Measurements from ENCODE around the gene RAD9A.

RAD9A gene

DNA sequence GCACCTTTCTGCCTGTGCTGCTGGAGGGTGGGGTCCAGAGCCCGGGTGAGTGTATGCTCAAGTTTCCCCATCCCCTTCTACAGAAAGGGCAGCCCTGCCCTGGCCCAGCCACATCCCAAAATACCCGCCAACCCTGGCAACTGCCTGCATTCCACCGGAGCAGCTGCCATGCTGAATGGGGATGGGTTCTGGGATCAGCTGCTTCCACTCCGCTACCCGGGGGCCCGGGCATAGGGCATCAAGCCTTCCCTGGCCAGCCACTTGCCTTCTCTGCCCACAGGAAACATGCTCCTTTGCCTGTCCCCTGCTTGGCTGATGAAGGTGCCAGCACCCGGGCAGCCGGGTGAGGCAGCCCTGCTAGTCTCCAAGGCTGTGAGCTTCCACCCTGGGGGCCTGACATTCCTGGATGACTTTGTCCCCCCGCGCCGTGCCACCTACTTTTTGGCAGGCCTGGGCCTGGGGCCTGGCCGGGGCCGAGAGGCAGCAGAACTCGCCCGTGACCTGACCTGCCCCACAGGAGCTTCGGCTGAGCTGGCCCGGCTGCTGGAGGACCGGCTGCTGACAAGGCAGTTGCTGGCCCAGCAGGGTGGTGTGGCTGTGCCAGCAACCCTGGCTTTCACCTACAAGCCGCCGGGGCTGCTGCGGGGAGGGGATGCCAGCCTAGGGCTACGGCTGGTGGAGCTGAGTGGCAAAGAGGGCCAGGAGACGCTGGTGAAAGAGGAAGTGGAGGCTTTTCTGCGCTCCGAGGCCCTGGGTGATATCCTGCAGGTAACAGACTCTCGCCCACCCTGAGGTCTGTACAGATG lies 26.9 kb downstream of the RAD9A start:
- Histone ChIP-seq H3K14ac (ENCODE audit: low read length in 2 of 2) (no peak overlapping the region), H3K4me3 (ENCODE audit: insufficient read depth in 1 of 2, low read depth in 1 of 2, low read length in 2 of 2) (peak overlapping the region in 1 of 2 experiments; percentile 15), H3K9me3 (ENCODE audit: control insufficient read depth, low read length) (no peaks in the 10 kb centered on the region), H3K36me3 (ENCODE audit: control insufficient read depth in 1 of 2, insufficient read depth in 2 of 2, low read depth in 1 of 2, low read length in 2 of 2) (peaks cover 0 to 7% of the 10 kb centered on the region in 2 experiments), H2BK15ac (ENCODE audit: low read depth, poor library complexity, severe bottlenecking) (no peak overlapping the region), H3K18ac (ENCODE audit: low read depth in 1 of 2, low read length in 2 of 2) (no peak overlapping the region), H4K91ac (ENCODE audit: low read length) (no peak overlapping the region), H2BK120ac (ENCODE audit: low read depth, low read length) (no peak overlapping the region), H3K27ac (ENCODE audit: low read length, poor library complexity, severe bottlenecking) (no peak overlapping the region), H2BK5ac (ENCODE audit: low read depth, low read length, poor library complexity, severe bottlenecking) (no peak overlapping the region), H3K4ac (ENCODE audit: low read depth in 1 of 2, low read length in 2 of 2) (no peak overlapping the region), H3K79me1 (replicated peaks; ENCODE audit: low read length, poor library complexity, severe bottlenecking) (peaks cover 8% of the 10 kb centered on the region), H3K27me3 (ENCODE audit: control insufficient read depth in 1 of 2, insufficient read depth in 1 of 2, low read length in 2 of 2) (peaks cover 5 to 25% of the 10 kb centered on the region in 2 experiments), H2AFZ (ENCODE audit: low read depth, low read length) (no peak overlapping the region), H3K23ac (ENCODE audit: low read length in 2 of 2) (no peak overlapping the region), H2BK12ac (ENCODE audit: low read length in 2 of 2) (no peak overlapping the region), H3K4me1 (ENCODE audit: control insufficient read depth, insufficient read depth, low read depth, low read length) (peaks cover 54% of the 10 kb centered on the region), H3K9ac (ENCODE audit: low read length) (no peak overlapping the region), H2AK5ac (ENCODE audit: low read length, severe bottlenecking) (peak overlapping the region; percentile 34), H4K8ac (ENCODE audit: low read length) (no peak overlapping the region), H3K4me2 (ENCODE audit: low read length, poor library complexity, severe bottlenecking) (no peak overlapping the region)
- DNase-seq, result no peak
- WGBS, result 95% methylated on average over 26 of the region's 26 CpGs

DNA sequence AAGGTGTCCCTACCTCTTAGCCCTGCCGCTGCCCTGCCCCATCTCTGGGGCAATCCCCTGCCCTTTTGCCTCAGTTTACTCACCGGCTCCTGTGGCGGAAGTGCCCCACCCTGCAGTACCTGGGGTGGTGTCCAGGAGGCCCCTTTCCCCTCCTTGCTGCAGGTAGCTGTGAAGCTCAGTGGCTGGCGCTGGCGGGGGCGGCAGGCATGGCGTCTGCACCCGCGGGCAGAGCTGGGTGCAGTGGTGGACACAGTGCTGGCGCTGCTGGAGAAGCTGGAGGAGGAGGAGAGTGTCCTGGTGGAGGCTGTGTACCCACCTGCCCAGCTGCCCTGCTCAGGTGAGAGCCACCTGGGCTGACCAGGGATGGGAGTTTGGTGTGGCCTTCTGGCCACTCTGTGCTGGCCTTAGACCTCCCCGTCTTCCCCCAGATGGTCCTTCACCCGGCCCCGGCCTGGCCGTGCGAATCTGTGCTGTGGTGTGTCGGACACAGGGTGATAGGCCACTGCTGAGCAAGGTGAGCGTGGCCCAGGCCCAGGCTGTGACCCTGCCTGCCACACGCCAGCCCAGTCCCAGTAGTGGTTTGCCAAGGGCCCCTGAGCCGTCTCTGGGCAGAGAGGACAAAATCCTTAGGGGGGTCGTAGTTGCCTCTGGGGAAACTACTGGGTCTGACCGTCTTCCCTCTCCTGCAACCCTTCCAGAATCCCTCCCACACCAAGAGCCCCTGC lies 27.7 kb downstream of the RAD9A start:
- no peak overlapping the region for H2BK12ac ChIP-seq (ENCODE audit: low read length in 2 of 2)
- peaks cover 0 to 15% of the 10 kb centered on the region in 2 experiments for H3K36me3 ChIP-seq (ENCODE audit: control insufficient read depth in 1 of 2, insufficient read depth in 2 of 2, low read depth in 1 of 2, low read length in 2 of 2)
- peak overlapping the region; percentile 7 for H2AK5ac ChIP-seq (ENCODE audit: low read length, severe bottlenecking)
- peaks cover 8% of the 10 kb centered on the region for H3K79me1 ChIP-seq (replicated peaks; ENCODE audit: low read length, poor library complexity, severe bottlenecking)
- no peak overlapping the region for H2BK15ac ChIP-seq (ENCODE audit: low read depth, poor library complexity, severe bottlenecking)
- H3K4me2 ChIP-seq (ENCODE audit: low read length, poor library complexity, severe bottlenecking), result peak overlapping the region; percentile 80
- WGBS, result 96% methylated on average over 21 of the region's 21 CpGs
- no peak overlapping the region for H4K8ac ChIP-seq (ENCODE audit: low read length)
- H3K27me3 ChIP-seq (ENCODE audit: control insufficient read depth in 1 of 2, insufficient read depth in 1 of 2, low read length in 2 of 2), result peaks cover 5 to 22% of the 10 kb centered on the region in 2 experiments
- H2BK120ac ChIP-seq (ENCODE audit: low read depth, low read length), result no peak overlapping the region
- DNase-seq, result no peak
- no peaks in the 10 kb centered on the region for H3K9me3 ChIP-seq (ENCODE audit: control insufficient read depth, low read length)
- no peak overlapping the region for H3K4ac ChIP-seq (ENCODE audit: low read depth in 1 of 2, low read length in 2 of 2)
- no peak overlapping the region for H3K23ac ChIP-seq (ENCODE audit: low read length in 2 of 2)
- no peak overlapping the region for H3K4me3 ChIP-seq (ENCODE audit: insufficient read depth in 1 of 2, low read depth in 1 of 2, low read length in 2 of 2)
- H3K27ac ChIP-seq (ENCODE audit: low read length, poor library complexity, severe bottlenecking), result no peak overlapping the region
- no peak overlapping the region for H2AFZ ChIP-seq (ENCODE audit: low read depth, low read length)
- no peak overlapping the region for H3K9ac ChIP-seq (ENCODE audit: low read length)
- peaks cover 55% of the 10 kb centered on the region for H3K4me1 ChIP-seq (ENCODE audit: control insufficient read depth, insufficient read depth, low read depth, low read length)
- H3K18ac ChIP-seq (ENCODE audit: low read depth in 1 of 2, low read length in 2 of 2), result no peak overlapping the region
- no peak overlapping the region for H3K14ac ChIP-seq (ENCODE audit: low read length in 2 of 2)
- H4K91ac ChIP-seq (ENCODE audit: low read length), result peak overlapping the region; percentile 25
- no peak overlapping the region for H2BK5ac ChIP-seq (ENCODE audit: low read depth, low read length, poor library complexity, severe bottlenecking)

DNA sequence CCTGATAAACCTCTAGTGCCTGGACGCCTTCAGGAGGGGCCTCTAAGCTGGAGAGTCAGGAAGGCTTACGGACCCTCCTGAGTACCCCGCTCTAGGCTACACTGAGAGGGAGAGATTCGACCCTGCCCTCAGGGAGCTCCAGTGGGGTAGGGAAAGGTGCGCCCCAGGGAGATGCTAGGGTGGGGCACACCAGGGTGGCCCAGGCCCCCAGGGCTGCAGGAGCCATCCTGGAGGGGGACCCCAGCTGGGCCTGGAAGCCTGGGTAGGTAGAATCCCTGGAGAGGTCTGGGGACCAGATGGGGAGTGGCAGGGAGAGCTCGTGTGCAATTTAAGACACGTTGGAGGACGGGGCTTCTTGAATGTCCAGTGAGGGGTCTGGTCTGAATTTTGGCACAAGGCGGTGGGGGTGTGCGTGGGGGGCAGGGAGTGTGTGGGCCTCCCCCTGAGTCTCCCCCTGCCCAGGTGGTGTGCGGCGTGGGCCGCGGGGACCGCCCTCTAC lies 28.4 kb downstream of the RAD9A start:
- Histone ChIP-seq H3K14ac (ENCODE audit: low read length in 2 of 2) (peak overlapping the region in 1 of 2 experiments; percentile 86), H2AK5ac (ENCODE audit: low read length, severe bottlenecking) (peak overlapping the region; percentile 27), H3K27ac (ENCODE audit: low read length, poor library complexity, severe bottlenecking) (no peak overlapping the region), H2BK5ac (ENCODE audit: low read depth, low read length, poor library complexity, severe bottlenecking) (peak overlapping the region; percentile 40), H2AFZ (ENCODE audit: low read depth, low read length) (peak overlapping the region; percentile 84), H3K18ac (ENCODE audit: low read depth in 1 of 2, low read length in 2 of 2) (peak overlapping the region; percentile 81 to 94), H3K9me3 (ENCODE audit: control insufficient read depth, low read length) (no peaks in the 10 kb centered on the region), H3K79me1 (replicated peaks; ENCODE audit: low read length, poor library complexity, severe bottlenecking) (peaks cover 8% of the 10 kb centered on the region), H3K36me3 (ENCODE audit: control insufficient read depth in 1 of 2, insufficient read depth in 2 of 2, low read depth in 1 of 2, low read length in 2 of 2) (peaks cover 0 to 17% of the 10 kb centered on the region in 2 experiments), H3K4me1 (ENCODE audit: control insufficient read depth, insufficient read depth, low read depth, low read length) (peaks cover 52% of the 10 kb centered on the region), H3K4me3 (ENCODE audit: insufficient read depth in 1 of 2, low read depth in 1 of 2, low read length in 2 of 2) (peak overlapping the region; percentile 70 to 73), H3K27me3 (ENCODE audit: control insufficient read depth in 1 of 2, insufficient read depth in 1 of 2, low read length in 2 of 2) (peaks cover 0 to 15% of the 10 kb centered on the region in 2 experiments), H3K4ac (ENCODE audit: low read depth in 1 of 2, low read length in 2 of 2) (peak overlapping the region in 1 of 2 experiments; percentile 53), H2BK120ac (ENCODE audit: low read depth, low read length) (no peak overlapping the region), H2BK15ac (ENCODE audit: low read depth, poor library complexity, severe bottlenecking) (no peak overlapping the region), H2BK12ac (ENCODE audit: low read length in 2 of 2) (peak overlapping the region in 1 of 2 experiments; percentile 22), H3K4me2 (ENCODE audit: low read length, poor library complexity, severe bottlenecking) (peak overlapping the region; percentile 80), H3K23ac (ENCODE audit: low read length in 2 of 2) (peak overlapping the region in 1 of 2 experiments; percentile 29), H4K8ac (ENCODE audit: low read length) (peak overlapping the region; percentile 69), H3K9ac (ENCODE audit: low read length) (peak overlapping the region; percentile 64), H4K91ac (ENCODE audit: low read length) (peak overlapping the region; percentile 34)
- no peak for DNase-seq
- 66% methylated on average over 9 of the region's 15 CpGs for WGBS
